AG08396 (cell line): ENCODE data around the gene RBMS3.

Source experiments
- DNase-seq: peaks from one replicate; pipeline ENCODE4 v3.0.0; 2012; ENCODE audit warnings: low spot score, mixed read lengths

RBMS3 gene

DNA sequence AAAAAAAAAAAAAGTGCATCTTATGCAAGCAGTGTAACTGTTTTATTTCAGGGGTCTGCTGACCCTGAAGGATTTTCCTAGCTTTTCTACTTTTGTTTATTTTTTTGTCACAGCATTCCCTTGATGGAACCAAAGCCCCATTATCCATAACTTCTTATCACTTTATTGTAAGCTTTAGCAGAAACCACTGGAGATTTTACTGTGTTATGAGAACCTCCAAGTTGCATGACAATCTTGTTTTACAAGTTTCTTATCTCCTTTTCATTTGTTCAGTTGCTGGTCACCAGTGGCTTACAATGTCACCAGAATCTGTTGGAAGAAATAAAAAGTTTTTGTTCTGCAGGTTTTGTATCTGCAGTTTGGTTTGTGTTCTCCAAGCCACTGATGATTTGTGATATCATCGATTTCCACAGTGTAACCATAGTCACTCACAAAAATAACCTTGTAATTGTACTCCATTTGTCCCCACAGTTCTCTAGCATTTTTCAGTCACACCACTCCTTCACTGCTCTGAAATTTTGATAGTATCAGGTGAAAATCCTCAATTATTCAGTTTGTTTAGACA lies 660.0 kb downstream of the RBMS3 start:
- no peak for DNase-seq

DNA sequence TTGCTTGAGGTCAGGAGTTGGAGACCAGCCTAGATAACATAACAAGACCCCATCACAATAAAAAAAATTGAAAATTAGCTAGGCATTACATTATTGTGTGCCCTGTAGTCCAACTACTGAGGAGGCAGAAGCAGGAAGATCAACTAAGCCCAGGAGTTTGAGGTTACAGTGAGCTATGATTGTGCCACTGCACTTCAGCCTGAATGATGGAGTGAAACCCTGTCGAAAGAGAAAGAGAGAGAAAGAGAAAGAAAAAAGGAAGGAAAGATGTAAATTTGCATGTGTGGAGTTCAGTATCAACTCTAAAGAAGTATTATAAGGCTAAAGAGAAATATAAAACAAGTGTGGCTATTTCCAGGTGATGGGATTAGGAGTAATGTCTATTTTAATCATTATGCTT lies 661.4 kb downstream of the RBMS3 start:
- no peak for DNase-seq

- no peak for DNase-seq
Measured at GRCh38 chr3:29949131-29949530, 668.3 kb downstream of the RBMS3 start.

- DNase-seq: no peak
Measured at GRCh38 chr3:29949940-29950616, 669.2 kb downstream of the RBMS3 start.

DNA sequence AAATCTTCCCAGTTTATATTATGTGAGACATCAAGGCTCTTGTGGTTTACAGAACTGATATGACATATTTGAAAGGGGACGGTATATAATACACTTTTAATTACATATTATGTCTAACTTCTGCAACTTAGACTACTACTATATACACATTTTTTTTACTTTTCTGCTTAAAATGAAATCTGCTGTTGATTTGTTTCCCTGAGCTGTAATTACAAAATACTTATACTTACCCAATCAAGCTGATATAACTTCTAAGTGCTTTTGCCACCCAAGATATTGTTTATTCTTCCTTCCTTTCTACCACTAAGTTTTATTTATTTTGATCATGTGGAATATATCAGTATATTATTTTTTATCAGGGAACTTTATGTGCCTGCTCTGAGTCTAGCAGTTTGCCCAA lies 671.6 kb downstream of the RBMS3 start:
- no peak for DNase-seq

- DNase-seq: no peak
Measured at GRCh38 chr3:29955413-29955812, 674.5 kb downstream of the RBMS3 start.

DNA sequence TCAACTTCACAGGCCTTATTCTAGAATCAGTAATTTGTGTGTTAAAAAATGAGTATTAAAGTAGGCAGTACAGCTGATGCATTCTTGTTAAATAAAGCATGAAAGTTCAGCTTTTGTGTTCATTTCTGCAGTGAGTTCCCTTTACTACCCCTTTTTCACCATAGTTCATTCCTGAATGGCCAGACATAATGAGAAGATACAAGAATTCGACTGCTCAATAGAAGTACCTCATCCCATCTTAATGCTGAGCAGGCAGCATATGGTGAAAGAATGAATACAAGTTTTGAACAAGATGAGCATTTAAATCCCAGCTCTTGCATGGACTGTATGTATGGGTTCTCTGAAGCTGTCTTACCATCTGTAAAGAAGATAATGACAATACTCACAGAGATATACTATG lies 677.9 kb downstream of the RBMS3 start:
- no peak for DNase-seq

DNA sequence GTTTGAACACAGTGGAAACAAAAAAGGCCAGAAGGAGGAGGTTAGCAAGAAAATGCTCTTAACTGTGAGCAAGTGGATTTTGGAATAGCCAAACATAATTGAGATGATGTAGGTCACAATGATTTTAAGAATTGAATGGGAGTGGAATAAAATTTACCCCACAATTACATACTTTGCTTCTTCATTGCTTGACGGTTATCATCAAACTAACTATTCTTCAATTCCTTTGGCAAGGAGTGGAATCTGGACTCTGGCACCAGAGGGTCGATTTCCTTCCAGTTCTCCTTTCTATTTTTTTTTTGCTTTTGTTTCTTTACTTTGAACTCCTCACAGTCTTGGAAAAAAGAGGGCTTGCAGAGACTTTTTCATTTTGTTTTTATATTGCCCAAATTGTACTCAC lies 691.0 kb downstream of the RBMS3 start:
- no peak for DNase-seq

GRCh38 chr3:29972320-29972993 lies 691.6 kb downstream of the RBMS3 start:
- peak; percentile 5 for DNase-seq

DNA sequence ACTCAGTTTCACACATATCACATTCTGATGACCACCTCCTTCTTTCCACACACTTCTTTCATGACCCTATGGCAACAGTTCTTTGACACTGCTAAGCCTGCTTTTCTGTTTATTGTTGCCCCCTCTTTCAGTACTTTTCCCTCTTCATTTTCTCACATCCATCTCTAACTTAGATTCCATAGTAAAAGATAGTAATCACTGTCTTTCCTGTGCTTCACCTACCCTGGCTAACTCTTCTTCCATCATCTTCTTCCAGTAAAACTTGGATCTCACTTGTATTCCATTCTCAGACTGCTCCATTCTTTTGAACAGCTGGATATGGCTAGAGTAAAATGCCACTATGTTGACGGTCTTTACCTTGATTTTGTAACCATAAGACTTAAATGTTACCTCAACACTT lies 692.9 kb downstream of the RBMS3 start:
- no peak for DNase-seq

- DNase-seq: no peak
Measured at GRCh38 chr3:29976871-29977270, 696.0 kb downstream of the RBMS3 start.

- DNase-seq: no peak
Measured at GRCh38 chr3:29977360-29977759, 696.5 kb downstream of the RBMS3 start.

GRCh38 chr3:29978036-29978435 lies 697.2 kb downstream of the RBMS3 start:
- no peak for DNase-seq

- no peak for DNase-seq
Measured at GRCh38 chr3:29991198-29991597, 710.3 kb downstream of the RBMS3 start.

GRCh38 chr3:30002797-30003196 lies 721.9 kb downstream of the RBMS3 start:
- no peak for DNase-seq

- DNase-seq: no peak
Measured at GRCh38 chr3:30003741-30004140, 722.9 kb downstream of the RBMS3 start.

- DNase-seq: peak; percentile 12
Measured at GRCh38 chr3:30004481-30004880, 723.6 kb downstream of the RBMS3 start.

DNA sequence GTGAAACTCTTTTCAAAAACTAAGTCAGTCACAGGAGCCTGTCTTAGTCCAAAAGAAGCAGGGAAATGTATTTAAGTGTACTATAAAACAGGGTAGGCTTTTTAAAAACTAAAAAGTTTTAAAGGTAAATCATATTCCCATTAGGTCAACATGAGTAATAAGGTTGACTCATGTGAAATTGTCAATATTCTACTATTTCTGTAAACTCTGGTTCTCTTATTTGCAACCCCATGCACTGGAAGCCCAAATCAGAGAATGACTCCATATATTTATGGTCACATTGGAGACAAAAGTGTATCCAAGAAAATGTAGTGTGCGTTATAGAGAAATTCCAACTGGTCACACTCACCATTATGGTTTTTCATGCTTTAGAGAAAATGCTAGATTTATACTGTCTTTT lies 725.2 kb downstream of the RBMS3 start:
- no peak for DNase-seq

DNA sequence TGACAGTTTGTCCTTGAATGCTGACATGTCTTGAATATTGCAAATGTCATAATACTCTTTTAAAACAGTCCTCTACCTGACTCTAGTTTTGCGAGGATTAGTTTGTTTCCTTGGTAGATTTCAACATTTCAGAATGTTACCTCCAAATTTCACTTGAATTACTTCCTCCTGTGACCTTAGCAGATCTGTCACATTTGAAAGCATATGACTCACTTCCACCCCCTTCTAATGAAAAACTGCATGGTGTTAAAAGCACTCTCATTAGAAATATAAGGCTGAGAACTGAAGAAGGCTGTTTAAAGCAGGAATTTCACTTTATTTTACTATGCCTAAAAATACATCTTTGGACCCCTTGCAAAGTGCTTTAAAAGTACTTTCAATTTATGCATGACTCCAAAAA lies 726.8 kb downstream of the RBMS3 start:
- DNase-seq: no peak

- no peak for DNase-seq
Measured at GRCh38 chr3:30011237-30011803, 730.4 kb downstream of the RBMS3 start.

DNA sequence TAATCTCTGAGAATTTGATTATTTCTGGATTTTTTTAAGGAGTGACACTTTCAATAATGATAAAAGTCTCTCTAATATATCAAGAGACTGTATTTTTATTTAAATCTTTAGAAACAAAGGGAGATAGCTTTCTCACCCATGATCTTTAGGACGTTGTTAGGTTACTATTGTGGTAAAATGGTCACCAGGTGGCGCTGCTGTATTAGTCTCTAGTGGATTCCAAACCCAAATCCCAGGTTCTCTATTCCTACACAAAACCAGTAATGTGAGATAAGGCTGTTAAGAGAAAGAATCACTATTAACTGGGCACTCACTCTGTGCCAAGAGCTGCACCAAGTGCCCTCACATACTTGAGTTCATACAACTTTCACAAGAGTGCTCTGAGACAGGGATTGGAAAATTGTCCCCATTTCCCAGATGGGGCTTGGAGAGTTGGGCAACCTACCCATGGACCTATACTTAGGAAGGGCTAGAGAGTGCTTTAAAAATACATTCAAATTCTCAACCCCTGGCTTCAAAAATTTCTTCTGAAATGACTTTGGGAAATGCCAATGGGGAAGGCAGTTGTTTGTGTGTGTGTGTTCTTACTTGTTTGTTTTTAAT lies 732.2 kb downstream of the RBMS3 start:
- peak; percentile 29 for DNase-seq

DNA sequence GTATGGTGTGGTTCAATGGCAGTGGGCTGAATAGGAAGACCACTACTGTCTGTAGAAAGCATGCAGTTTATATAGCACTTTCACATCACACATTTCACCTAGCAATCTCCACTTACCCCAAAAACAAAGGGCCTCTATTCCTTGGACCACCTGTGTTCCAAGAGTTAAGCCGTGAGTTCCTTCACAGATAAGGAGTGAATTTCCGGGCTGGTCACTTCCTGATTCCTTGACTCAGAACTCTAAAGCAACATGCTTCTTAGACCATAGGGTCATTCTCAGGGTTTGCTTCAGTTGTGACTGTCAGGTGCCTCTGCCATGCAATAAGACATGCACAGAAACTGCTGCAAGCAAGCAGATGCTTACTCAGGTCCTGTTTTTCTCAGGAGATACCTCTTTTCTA lies 737.0 kb downstream of the RBMS3 start:
- DNase-seq: no peak

GRCh38 chr3:30020380-30020779 lies 739.5 kb downstream of the RBMS3 start:
- no peak for DNase-seq
